Natural killer cell treated with Interleukin-12 subunit alpha and Interleukin-12 subunit beta and Interleukin-15 and Interleukin-18, amount 100 ng/mL, for 72 hours (primary cell): Measurements from ENCODE around the gene TMEM97. TPM values are rescaled to one million over a fixed set of nuclear protein-coding genes. Genes with fewer than 3 reads are reported as not detected.

Source experiments
- ATAC-seq, 2 donors: fragments of 150-1000 bp; cut with Tn5 transposase in 1 of 2; sonication (Bioruptor Pico), chemical (Tn5 transposase) in 1 of 2; 2 replicates each; pipeline ENCODE4 v1.10.0; 2021
- DNase-seq: peaks from one replicate; pipeline ENCODE4 v3.0.0; 2022; ENCODE audit warnings: low spot score
- H3K27ac Mint-ChIP-seq, 2 donors: 1 replicate in 1 of 2; 2 replicates in 1 of 2; pipeline ENCODE4 v1.8.0; 2022; ENCODE audit warnings: mixed read lengths in 2 of 2, mild to moderate bottlenecking in 1 of 2, moderate library complexity in 1 of 2
- H3K27me3 Mint-ChIP-seq, 2 donors: 1 replicate in 1 of 2; 2 replicates in 1 of 2; pipeline ENCODE4 v1.8.0; 2022; ENCODE audit warnings: mixed read lengths in 2 of 2
- H3K36me3 Mint-ChIP-seq: one replicate; pipeline ENCODE4 v1.8.0; 2022; ENCODE audit warnings: mixed read lengths
- H3K4me1 Mint-ChIP-seq, 2 donors: 1 replicate in 1 of 2; 2 replicates in 1 of 2; pipeline ENCODE4 v1.8.0; 2022; ENCODE audit warnings: low read depth in 2 of 2, mixed read lengths in 2 of 2, mild to moderate bottlenecking in 1 of 2
- H3K4me3 Mint-ChIP-seq: one replicate; pipeline ENCODE4 v1.8.0; 2022; ENCODE audit warnings: mixed read lengths
- H3K9me3 Mint-ChIP-seq: 2 replicates; pipeline ENCODE4 v1.8.0; 2022; ENCODE audit warnings: mixed read lengths
- total RNA-seq, 2 donors: library from RNA; stranded (reverse); gene quantifications; one replicate each; pipeline ENCODE4 v1.2.3, GENCODE V29; 2022

TMEM97 gene
- total RNA-seq, 2 donors from 2014 or later: 30.7 to 60.4 TPM

GRCh38 chr17:28368915-28369683 lies 50.1 kb downstream of the TMEM97 start:
- ATAC-seq (no peak), DNase-seq (no peak)
- no peaks in the 10 kb centered on the region for H3K9me3 Mint-ChIP-seq
- peaks cover 12 to 15% of the 10 kb centered on the region in 2 donors for H3K4me1 Mint-ChIP-seq
- H3K36me3 Mint-ChIP-seq: no peaks in the 10 kb centered on the region
- no peak overlapping the region for H3K4me3 Mint-ChIP-seq
- no peaks in the 10 kb centered on the region for H3K27me3 Mint-ChIP-seq
- no peak overlapping the region for H3K27ac Mint-ChIP-seq

GRCh38 chr17:28369684-28370034 lies 50.7 kb downstream of the TMEM97 start:
- DNase-seq (no peak), ATAC-seq (no peak)
- no peak overlapping the region for H3K27ac Mint-ChIP-seq
- peaks cover 12 to 15% of the 10 kb centered on the region in 2 donors for H3K4me1 Mint-ChIP-seq
- H3K36me3 Mint-ChIP-seq: no peaks in the 10 kb centered on the region
- no peaks in the 10 kb centered on the region for H3K27me3 Mint-ChIP-seq
- no peak overlapping the region for H3K4me3 Mint-ChIP-seq
- H3K9me3 Mint-ChIP-seq: no peaks in the 10 kb centered on the region

DNA sequence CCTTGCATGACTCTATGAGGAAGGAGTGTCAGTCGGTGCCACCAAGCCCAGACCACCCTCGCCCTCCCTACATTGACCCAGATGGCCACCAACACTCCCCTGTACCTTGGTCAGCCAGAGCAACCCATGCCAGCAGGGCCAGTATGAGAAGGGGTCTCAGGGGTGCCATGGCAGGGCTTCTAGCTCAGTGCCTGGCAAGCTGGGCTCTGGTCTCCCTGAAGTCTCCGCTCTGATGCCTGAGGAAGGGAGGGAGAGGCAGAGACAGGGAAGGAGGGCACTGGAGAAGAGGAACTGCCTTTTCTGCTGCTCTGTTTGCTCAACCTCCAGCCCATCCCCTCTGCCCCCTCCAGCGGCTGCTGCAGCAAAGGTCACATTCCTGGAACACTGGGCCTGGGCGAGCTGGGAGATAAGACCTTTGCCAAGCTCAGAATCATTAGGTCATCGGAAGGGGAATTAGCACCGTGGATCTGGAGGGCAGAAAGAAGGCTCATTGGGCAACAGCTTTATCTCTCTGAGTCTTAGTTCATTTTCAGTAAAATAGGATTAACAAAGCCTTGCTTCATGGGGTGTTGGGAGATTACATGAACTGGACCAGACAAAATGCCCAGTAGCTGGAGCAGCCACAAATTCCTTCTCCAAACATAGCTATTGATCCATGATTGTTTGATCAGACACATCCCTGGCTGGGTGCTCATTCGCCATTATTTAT lies 51.2 kb downstream of the TMEM97 start, which contains the start of gene VTN:
Gene VTN, minus strand, starts transcription at position 273 of the 709 bp plus-strand sequence. Its CDS starts 104 bp downstream, at position 169.
- H3K27ac Mint-ChIP-seq: peak within 1 kb of the TSS; percentile 10 to 87
- ATAC-seq (no peak), DNase-seq (no peak)
- H3K27me3 Mint-ChIP-seq: no peaks in the 10 kb centered on the region
- H3K4me3 Mint-ChIP-seq: peak within 1 kb of the TSS; percentile 88
- no peaks in the 10 kb centered on the region for H3K36me3 Mint-ChIP-seq
- H3K4me1 Mint-ChIP-seq: peaks cover 12 to 18% of the 10 kb centered on the region in 2 donors
- H3K9me3 Mint-ChIP-seq: no peaks in the 10 kb centered on the region

DNA sequence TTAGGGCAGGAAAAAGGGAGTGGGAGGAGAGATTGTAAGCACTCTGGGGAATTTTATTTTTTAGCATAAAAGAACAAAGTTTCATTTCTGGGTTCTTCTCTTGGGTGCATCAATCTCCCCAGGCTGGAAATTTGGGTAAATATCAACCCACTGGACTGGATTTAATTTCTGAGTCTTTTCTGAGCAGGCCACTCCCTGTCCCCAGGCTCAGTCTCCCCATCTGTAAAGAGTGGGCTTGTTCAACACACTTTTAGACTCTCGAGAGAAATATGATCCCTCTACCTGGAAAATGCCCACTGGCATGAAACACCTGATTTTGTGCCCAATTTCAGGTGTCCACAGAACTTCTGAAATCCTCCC lies 51.7 kb downstream of the TMEM97 start:
- Mint-ChIP-seq H3K27ac (peak overlapping the region; percentile 10 to 87), H3K4me3 (peak overlapping the region; percentile 88), H3K4me1 (peaks cover 12 to 18% of the 10 kb centered on the region in 2 donors), H3K27me3 (no peaks in the 10 kb centered on the region), H3K36me3 (no peaks in the 10 kb centered on the region), H3K9me3 (no peaks in the 10 kb centered on the region)
- ATAC-seq: no peak
- no peak for DNase-seq

DNA sequence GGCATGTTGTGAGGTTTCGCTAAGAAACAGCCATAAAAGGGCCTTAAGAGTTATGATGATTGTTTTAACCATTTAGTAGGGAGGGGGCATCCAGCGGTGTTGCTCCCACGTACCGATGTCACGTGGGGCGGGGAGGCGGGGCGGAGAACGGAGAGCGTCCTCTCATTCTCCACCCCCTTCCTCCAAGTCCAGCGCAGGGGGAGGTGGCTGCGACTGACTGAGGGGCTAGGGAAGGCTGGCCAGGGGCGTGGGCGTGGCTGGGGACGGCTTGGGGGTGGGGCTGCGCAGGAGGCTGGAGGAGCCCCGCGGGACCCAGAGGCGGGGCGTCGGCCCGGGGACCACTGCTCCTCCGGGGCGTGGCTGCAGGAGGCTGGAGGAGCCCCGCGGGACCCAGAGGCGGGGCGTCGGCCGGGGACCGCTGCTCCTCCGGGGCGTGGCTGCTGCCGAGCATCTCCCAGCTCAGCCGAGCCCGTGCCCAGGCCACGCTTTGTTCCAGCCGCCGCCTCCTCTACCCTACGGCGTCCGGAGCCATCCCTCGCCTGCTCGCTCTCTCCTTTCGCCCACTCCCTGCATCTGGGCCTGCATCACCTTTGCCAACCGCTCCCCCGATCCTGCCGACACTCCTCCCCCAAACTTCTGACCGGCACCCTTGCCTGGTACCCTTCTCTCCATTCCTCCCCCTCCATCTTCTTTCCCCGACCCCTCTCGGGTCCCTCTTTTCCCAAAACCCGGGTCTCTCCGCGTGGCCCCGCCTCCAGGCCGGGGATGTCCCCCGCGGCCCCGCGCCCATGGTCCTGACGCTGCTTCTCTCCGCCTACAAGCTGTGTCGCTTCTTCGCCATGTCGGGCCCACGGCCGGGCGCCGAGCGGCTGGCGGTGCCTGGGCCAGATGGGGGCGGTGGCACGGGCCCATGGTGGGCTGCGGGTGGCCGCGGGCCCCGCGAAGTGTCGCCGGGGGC lies 52.5 kb downstream of the TMEM97 start, which contains the start of gene SARM1:
Gene SARM1, plus strand, starts transcription at position 450 of the 958 bp plus-strand sequence. Its CDS starts 339 bp downstream, at position 789.
- no peaks in the 10 kb centered on the region for H3K27me3 Mint-ChIP-seq
- ATAC-seq: peak; percentile 96
- H3K36me3 Mint-ChIP-seq: no peaks in the 10 kb centered on the region
- H3K4me1 Mint-ChIP-seq: peaks cover 12 to 18% of the 10 kb centered on the region in 2 donors
- H3K9me3 Mint-ChIP-seq: no peaks in the 10 kb centered on the region
- peak within 1 kb of the TSS; percentile 54 to 87 for H3K27ac Mint-ChIP-seq
- DNase-seq: peak; percentile 95
- peak within 1 kb of the TSS; percentile 88 for H3K4me3 Mint-ChIP-seq

DNA sequence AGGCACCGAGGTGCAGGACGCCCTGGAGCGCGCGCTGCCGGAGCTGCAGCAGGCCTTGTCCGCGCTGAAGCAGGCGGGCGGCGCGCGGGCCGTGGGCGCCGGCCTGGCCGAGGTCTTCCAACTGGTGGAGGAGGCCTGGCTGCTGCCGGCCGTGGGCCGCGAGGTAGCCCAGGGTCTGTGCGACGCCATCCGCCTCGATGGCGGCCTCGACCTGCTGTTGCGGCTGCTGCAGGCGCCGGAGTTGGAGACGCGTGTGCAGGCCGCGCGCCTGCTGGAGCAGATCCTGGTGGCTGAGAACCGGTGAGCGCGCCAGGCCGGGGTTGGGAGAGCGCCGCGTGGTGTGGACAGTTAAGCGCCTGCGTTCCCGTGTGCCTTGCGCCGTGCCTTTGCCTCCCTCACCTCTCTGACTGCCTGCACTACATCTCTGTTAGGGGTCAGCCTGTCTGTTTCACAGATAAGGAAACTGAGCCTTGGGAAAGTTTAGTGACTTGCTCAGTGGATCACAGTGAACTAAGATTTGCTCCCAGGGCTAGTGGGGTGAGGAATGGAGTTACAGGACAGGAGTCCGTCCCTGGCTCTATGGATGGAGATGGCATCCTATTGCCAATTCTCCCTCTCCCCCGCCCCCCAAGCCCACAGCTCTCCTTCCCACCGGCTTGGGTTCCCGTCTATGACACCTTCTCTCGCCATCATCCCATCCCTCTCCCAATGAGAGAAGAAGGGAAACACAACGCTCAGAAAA lies 53.4 kb downstream of the TMEM97 start:
- no peaks in the 10 kb centered on the region for H3K27me3 Mint-ChIP-seq
- peak overlapping the region; percentile 53 to 54 for H3K27ac Mint-ChIP-seq
- peaks cover 12 to 18% of the 10 kb centered on the region in 2 donors for H3K4me1 Mint-ChIP-seq
- ATAC-seq (peak in 1 of 2 donors; percentile 8), DNase-seq (no peak)
- H3K4me3 Mint-ChIP-seq: peak overlapping the region; percentile 88
- no peaks in the 10 kb centered on the region for H3K9me3 Mint-ChIP-seq
- no peaks in the 10 kb centered on the region for H3K36me3 Mint-ChIP-seq

DNA sequence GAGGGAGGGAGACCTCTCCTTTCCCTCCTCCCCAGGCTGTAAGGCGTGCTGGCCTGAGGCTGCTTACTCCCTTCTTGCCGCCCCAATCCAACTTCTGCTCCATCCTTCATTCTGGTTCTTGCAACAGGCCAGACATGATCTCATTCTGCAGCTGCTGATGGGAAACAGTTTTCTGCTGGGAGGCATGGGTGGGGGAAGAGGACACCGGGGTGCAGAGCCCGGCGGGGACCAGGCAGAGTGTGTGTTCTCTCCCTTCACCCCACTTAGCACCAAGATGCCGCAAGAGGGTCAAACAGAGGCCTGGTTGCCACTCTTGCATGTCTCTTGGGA lies 53.9 kb downstream of the TMEM97 start:
- peak overlapping the region; percentile 53 to 54 for H3K27ac Mint-ChIP-seq
- H3K4me1 Mint-ChIP-seq: peaks cover 12 to 18% of the 10 kb centered on the region in 2 donors
- DNase-seq (no peak), ATAC-seq (no peak)
- H3K36me3 Mint-ChIP-seq: no peaks in the 10 kb centered on the region
- peak overlapping the region; percentile 88 for H3K4me3 Mint-ChIP-seq
- H3K9me3 Mint-ChIP-seq: no peaks in the 10 kb centered on the region
- H3K27me3 Mint-ChIP-seq: no peaks in the 10 kb centered on the region

Other genes starting within 250 kb of the TMEM97 start
- 10 to 100 TPM; 17.7 to 18.2 TPM for gene IFT20, start 16.3 kb downstream of the TMEM97 start, total RNA-seq
- gene TNFAIP1, start 16.6 kb downstream of the TMEM97 start, total RNA-seq: 10 to 100 TPM; 20.4 to 24.9 TPM
- 100 to 1,000 TPM in 1 of 2 donors, 10 to 100 TPM in 1; 74.9 to 122 TPM for gene POLDIP2, start 38.3 kb downstream of the TMEM97 start, total RNA-seq
- not detected for gene SEBOX, start 46.0 kb downstream of the TMEM97 start, total RNA-seq
- gene VTN, start 51.1 kb downstream of the TMEM97 start, total RNA-seq: 1 to 10 TPM in 1 of 2 donors, under 1 TPM in 1; 0.52 to 1.3 TPM
- gene SARM1, start 52.5 kb downstream of the TMEM97 start, total RNA-seq: 10 to 100 TPM; 29.4 to 46.2 TPM
- 1 to 10 TPM; 3.2 to 8.1 TPM for gene SLC46A1, start 87.0 kb downstream of the TMEM97 start, total RNA-seq
- not detected for gene SLC13A2, start 154.4 kb downstream of the TMEM97 start, total RNA-seq
- gene FOXN1, start 187.1 kb downstream of the TMEM97 start, total RNA-seq: not detected
- 100 to 1,000 TPM; 104 to 135 TPM for gene UNC119, start 233.4 kb downstream of the TMEM97 start, total RNA-seq